SK-MEL-5 (cell line): ENCODE measurements around the gene KCTD11. TPM values are rescaled to one million over a fixed set of nuclear protein-coding genes. Genes with fewer than 3 reads are reported as not detected.
"Not testable (repeated sequence)": the region's sequence is repeated elsewhere in the genome, so short reads cannot be mapped to it uniquely, and the experiment has no call there.

Source experiments
- DNase-seq: peaks from one replicate; pipeline ENCODE4 v3.0.0-alpha.2; 2016; ENCODE audit warnings: low read depth, low spot score
- in situ Hi-C: cut with HindIII; loops from 2 replicates; pipeline ENCODE4 v1.10.0; 2016; ENCODE audit warnings: low sequenced_read_pairs, high pct_unique_total_duplicates, low pct_unique_long_range_greater_than_20kb
- total RNA-seq: library from RNA; depleted of rRNA; stranded (reverse); fragments of >200 nt; shearing (Covaris generic); gene quantifications from 2 replicates; pipeline ENCODE4 v1.2.3, GENCODE V29; 2014

KCTD11 gene
- total RNA-seq, 1 experiment from 2014 or later = 2.5 TPM

- in situ Hi-C loops = no loop called here
Measured at GRCh38 chr17:7317161-7317803, 34.7 kb upstream of the KCTD11 start.

GRCh38 chr17:7318121-7318860, 33.7 kb upstream of the KCTD11 start:
- DNase-seq = no peak
- in situ Hi-C loops = no loop called here

More at GRCh38 chr17:7317161-7317803, 34.7 kb upstream of the KCTD11 start:
- DNase-seq = no peak

- in situ Hi-C loops = no loop called here
- no peak for DNase-seq
Measured at GRCh38 chr17:7321466-7321865, 30.5 kb upstream of the KCTD11 start.

GRCh38 chr17:7322520-7323194, 29.3 kb upstream of the KCTD11 start:
- in situ Hi-C loops = no loop called here
- DNase-seq = no peak

GRCh38 chr17:7323731-7324437, 28.1 kb upstream of the KCTD11 start:
- peak; percentile 51 for DNase-seq
- in situ Hi-C loops = no loop called here

GRCh38 chr17:7324438-7324779, 27.6 kb upstream of the KCTD11 start:
- in situ Hi-C loops = no loop called here
- no peak for DNase-seq

- DNase-seq = no peak
- in situ Hi-C loops = no loop called here
Measured at GRCh38 chr17:7325031-7325528, 26.9 kb upstream of the KCTD11 start.

GRCh38 chr17:7326186-7326585, 25.8 kb upstream of the KCTD11 start:
- in situ Hi-C loops = no loop called here
- DNase-seq = no peak

- DNase-seq = no peak
- in situ Hi-C loops = no loop called here
Measured at GRCh38 chr17:7327056-7327455, 24.9 kb upstream of the KCTD11 start.

- in situ Hi-C loops = no loop called here
- no peak for DNase-seq
Measured at GRCh38 chr17:7327501-7327900, 24.5 kb upstream of the KCTD11 start.

GRCh38 chr17:7328009-7328408, 24.0 kb upstream of the KCTD11 start:
- in situ Hi-C loops = no loop called here
- no peak for DNase-seq

GRCh38 chr17:7328840-7329373, 23.1 kb upstream of the KCTD11 start, which contains the start of gene NEURL4:
Gene NEURL4 (minus strand): TSS chr17:7329335. CDS start chr17:7329312, 23 bp downstream.
- DNase-seq = peak; percentile 10
- in situ Hi-C loops = no loop called here

GRCh38 chr17:7329374-7329996, 22.5 kb upstream of the KCTD11 start:
- DNase-seq = peak; percentile 98
- in situ Hi-C loops = no loop called here

- in situ Hi-C loops = no loop called here
- peak; percentile 89 for DNase-seq
Measured at GRCh38 chr17:7329997-7330637, 21.8 kb upstream of the KCTD11 start.

- in situ Hi-C loops = no loop called here
- no peak for DNase-seq
Measured at GRCh38 chr17:7330638-7331015, 21.3 kb upstream of the KCTD11 start.

GRCh38 chr17:7332111-7332510, 19.9 kb upstream of the KCTD11 start:
- in situ Hi-C loops = no loop called here

GRCh38 chr17:7332600-7333069, 19.3 kb upstream of the KCTD11 start:
- DNase-seq, in situ Hi-C loops: not testable (repeated sequence)

More at GRCh38 chr17:7332111-7332510, 19.9 kb upstream of the KCTD11 start:
- no peak for DNase-seq
